Sigmoid colon (tissue), 7 donors: Measurements from ENCODE around the gene TNF. TPM values are rescaled to one million over a fixed set of nuclear protein-coding genes. Genes with fewer than 3 reads are reported as not detected.
A peak's percentile ranks its signal among the peaks of the same experiment; 100 is the strongest.
"Not testable (repeated sequence)": the region's sequence is repeated elsewhere in the genome, so short reads cannot be mapped to it uniquely, and the experiment has no call there.

Experiments used
- DNase-seq: peaks from one replicate; pipeline ENCODE4 v3.0.0-alpha.2; 2019
- H3K27ac ChIP-seq, 4 donors: fragments of 200-600 bp; sonication (generic); one replicate each; pipeline ENCODE4 v1.5.1; 2016 to 2019; ENCODE audit warnings: mild to moderate bottlenecking in 1 of 4
- H3K27me3 ChIP-seq, 3 donors: fragments of 200-600 bp; sonication (generic); one replicate each; pipeline ENCODE4 v1.5.1; 2019; ENCODE audit warnings: mild to moderate bottlenecking in 1 of 3
- H3K36me3 ChIP-seq, 4 donors: fragments of 200-600 bp; sonication (generic); one replicate each; pipeline ENCODE4 v1.5.1; 2016 to 2019
- H3K4me1 ChIP-seq, 4 donors: fragments of 200-600 bp; sonication (generic); one replicate each; pipeline ENCODE4 v1.5.1; 2017 to 2019
- H3K4me3 ChIP-seq, 4 donors: fragments of 200-600 bp; sonication (generic); one replicate each; pipeline ENCODE4 v1.5.1; 2017 to 2019; ENCODE audit warnings: mild to moderate bottlenecking in 2 of 4, moderate library complexity in 1 of 4
- H3K9me3 ChIP-seq, 4 donors: fragments of 200-600 bp in 3 of 4; sonication (generic) in 3 of 4; one replicate each; pipeline versions ENCODE4 v1.5.1 to v1.6.1; 2013 to 2019
- EP300 ChIP-seq, 4 donors: sonication (generic); formaldehyde crosslinking; IDR thresholded peaks; one replicate each; pipeline ENCODE4 v1.6.1; 2017; ENCODE audit warnings: antibody characterized with exemption in 4 of 4
- POLR2A ChIP-seq, 2 donors: fragments of 450-650 bp; IDR thresholded peaks; one replicate each; pipeline ENCODE4 v1.6.1; 2016; ENCODE audit warnings: antibody characterized with exemption in 2 of 2, mild to moderate bottlenecking in 2 of 2, moderate library complexity in 2 of 2
- POLR2AphosphoS5 ChIP-seq, 4 donors: sonication (generic); formaldehyde crosslinking; IDR thresholded peaks; one replicate each; pipeline ENCODE4 v1.6.1; 2017; ENCODE audit warnings: antibody characterized with exemption in 4 of 4
- WGBS, 2 donors: extraction: QIAGEN DNeasy Blood & Tissue Kit; methylation state at CpG; one replicate each; pipeline ENCODE4 v1.1.7; 2013; 5-methylcytosine and 5-hydroxymethylcytosine counted together
- intact Hi-C: fragments of 100-400 bp; cut with DNase I; formaldehyde crosslinking; loops from one replicate; pipeline ENCODE4 v1.15.1; 2023
- polyA plus RNA-seq, 3 donors: library from polyadenylated mRNA; stranded (reverse); fragments of 200-250 nt; gene quantifications; one replicate each; pipeline ENCODE4 v1.2.3, GENCODE V29; 2013
- total RNA-seq, 4 donors: library from RNA; depleted of rRNA; stranded (reverse); fragments of >200 nt; gene quantifications; one replicate each; pipeline ENCODE4 v1.1.0, GENCODE V29; 2016
- TF ChIP-seq, protein P1 (sequence below), 4 experiments: fragments of 450-650 bp in 3 of 4; fragments of 200-600 bp in 1 of 4; IDR thresholded peaks; one replicate each; pipeline ENCODE4 v1.5.1; 2016 to 2019; ENCODE audit warnings: antibody characterized with exemption in 4 of 4, mild to moderate bottlenecking in 3 of 4, moderate library complexity in 2 of 4
- donor health status: healthy with polysubstance abuse.
- donor health status: Bipolar disorder and iron deficiency.
- donor health status: healthy.

The TNF gene
- total and polyA plus RNA-seq, 7 donors, result 0.33 to 2.6 (median 0.76) TPM; not detected in 3

DNA sequence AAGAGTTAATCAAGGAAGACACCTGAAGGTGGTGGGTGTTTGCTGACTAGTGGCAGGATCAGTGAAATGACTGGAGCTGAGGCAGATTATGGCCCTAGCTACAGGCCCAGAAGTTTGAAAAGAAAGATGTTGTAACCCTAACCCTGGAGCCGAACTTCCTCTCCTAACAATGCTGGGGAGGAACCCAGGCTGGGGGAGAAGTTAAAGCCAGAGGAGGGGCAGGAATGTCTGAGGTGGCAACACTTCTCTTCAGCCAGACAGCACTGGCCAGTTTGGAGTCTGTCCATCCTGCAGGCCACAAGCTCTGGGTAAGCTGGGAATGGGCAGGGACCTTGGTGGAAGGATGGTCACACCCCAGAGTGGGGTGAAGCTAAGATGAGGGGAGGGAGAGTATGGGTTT lies 10.6 kb downstream of the TNF start, which contains the start of gene LST1:
TSS of gene LST1 (plus strand) at position 270 of the 400 bp plus-strand sequence. CDS start 1,023 bp downstream, outside the sequence.
- TF ChIP-seq EP300 (IDR thresholded peaks at IDR 0.05) (no peak), POLR2A (IDR thresholded peaks at IDR 0.05) (no peak), POLR2AphosphoS5 (IDR thresholded peaks at IDR 0.05) (no peak)
- TF ChIP-seq, protein P1, sequence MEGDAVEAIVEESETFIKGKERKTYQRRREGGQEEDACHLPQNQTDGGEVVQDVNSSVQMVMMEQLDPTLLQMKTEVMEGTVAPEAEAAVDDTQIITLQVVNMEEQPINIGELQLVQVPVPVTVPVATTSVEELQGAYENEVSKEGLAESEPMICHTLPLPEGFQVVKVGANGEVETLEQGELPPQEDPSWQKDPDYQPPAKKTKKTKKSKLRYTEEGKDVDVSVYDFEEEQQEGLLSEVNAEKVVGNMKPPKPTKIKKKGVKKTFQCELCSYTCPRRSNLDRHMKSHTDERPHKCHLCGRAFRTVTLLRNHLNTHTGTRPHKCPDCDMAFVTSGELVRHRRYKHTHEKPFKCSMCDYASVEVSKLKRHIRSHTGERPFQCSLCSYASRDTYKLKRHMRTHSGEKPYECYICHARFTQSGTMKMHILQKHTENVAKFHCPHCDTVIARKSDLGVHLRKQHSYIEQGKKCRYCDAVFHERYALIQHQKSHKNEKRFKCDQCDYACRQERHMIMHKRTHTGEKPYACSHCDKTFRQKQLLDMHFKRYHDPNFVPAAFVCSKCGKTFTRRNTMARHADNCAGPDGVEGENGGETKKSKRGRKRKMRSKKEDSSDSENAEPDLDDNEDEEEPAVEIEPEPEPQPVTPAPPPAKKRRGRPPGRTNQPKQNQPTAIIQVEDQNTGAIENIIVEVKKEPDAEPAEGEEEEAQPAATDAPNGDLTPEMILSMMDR (IDR thresholded peaks at IDR 0.05), result no peak
- peaks cover 0 to 12% (median 5%) of the 10 kb centered on the region in 3 donors for H3K27me3 ChIP-seq
- H3K4me1 ChIP-seq, result peaks cover 0 to 10% (median 9%) of the 10 kb centered on the region in 4 donors
- intact Hi-C loops, result no loop called here
- WGBS, 2 donors, result 41 to 73% methylated on average over 1 of the region's 1 CpG
- DNase-seq, result no peak
- H3K9me3 ChIP-seq, result no peaks in the 10 kb centered on the region
- no peaks in the 10 kb centered on the region for H3K36me3 ChIP-seq
- peak within 1 kb of the TSS in 1 of 4 donors; percentile 12 for H3K4me3 ChIP-seq
- H3K27ac ChIP-seq, result peak within 1 kb of the TSS in 3 of 4 donors; percentile 14 to 20 (median 20)

DNA sequence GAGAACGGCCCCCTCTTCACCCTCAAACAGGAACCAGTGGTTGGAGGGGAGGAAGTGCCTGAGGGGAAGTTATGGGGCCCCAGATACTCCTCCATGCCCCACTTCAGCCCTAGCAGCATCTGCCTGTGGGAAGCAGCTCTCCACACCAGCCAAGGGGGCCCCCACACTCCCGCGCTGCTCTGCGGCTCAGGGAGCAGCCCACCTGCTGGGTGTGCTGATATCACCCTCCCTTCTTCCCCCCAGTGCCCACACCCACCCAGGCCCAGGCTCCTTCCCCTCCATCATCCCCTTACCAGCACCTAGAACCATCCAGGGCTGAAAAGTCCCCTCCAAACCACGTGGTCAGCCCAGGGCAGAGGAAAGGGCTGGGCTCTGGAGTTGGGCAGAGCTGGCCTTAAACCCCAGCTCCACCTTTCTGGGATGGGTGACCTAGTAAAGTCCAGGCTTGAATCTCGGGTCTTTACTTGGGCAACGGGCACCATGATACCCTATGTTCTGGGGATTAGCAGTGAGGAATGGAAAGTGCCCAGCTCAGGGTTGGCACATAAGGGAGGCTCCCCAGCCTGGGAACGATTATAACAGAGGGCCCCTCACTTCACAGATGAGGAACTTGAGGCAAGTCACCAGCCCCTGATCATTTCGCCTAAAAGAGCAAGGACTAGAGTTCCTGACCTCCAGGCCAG lies 11.4 kb downstream of the TNF start:
- Histone ChIP-seq H3K9me3 (no peaks in the 10 kb centered on the region), H3K27me3 (peaks cover 0 to 12% (median 5%) of the 10 kb centered on the region in 3 donors), H3K4me3 (peak overlapping the region in 1 of 4 donors; percentile 12), H3K27ac (peak overlapping the region in 3 of 4 donors; percentile 14 to 20 (median 20)), H3K4me1 (peaks cover 0 to 6% (median 4%) of the 10 kb centered on the region in 4 donors), H3K36me3 (no peaks in the 10 kb centered on the region)
- 42 to 64% methylated on average over 9 of the region's 9 CpGs for WGBS, 2 donors
- DNase-seq, result no peak
- intact Hi-C loops, result no loop called here
- TF ChIP-seq EP300 (IDR thresholded peaks at IDR 0.05), result no peak
- TF ChIP-seq, protein P1 (IDR thresholded peaks at IDR 0.05), result no peak
- no peak for TF ChIP-seq POLR2AphosphoS5 (IDR thresholded peaks at IDR 0.05)
- TF ChIP-seq POLR2A (IDR thresholded peaks at IDR 0.05), result no peak

DNA sequence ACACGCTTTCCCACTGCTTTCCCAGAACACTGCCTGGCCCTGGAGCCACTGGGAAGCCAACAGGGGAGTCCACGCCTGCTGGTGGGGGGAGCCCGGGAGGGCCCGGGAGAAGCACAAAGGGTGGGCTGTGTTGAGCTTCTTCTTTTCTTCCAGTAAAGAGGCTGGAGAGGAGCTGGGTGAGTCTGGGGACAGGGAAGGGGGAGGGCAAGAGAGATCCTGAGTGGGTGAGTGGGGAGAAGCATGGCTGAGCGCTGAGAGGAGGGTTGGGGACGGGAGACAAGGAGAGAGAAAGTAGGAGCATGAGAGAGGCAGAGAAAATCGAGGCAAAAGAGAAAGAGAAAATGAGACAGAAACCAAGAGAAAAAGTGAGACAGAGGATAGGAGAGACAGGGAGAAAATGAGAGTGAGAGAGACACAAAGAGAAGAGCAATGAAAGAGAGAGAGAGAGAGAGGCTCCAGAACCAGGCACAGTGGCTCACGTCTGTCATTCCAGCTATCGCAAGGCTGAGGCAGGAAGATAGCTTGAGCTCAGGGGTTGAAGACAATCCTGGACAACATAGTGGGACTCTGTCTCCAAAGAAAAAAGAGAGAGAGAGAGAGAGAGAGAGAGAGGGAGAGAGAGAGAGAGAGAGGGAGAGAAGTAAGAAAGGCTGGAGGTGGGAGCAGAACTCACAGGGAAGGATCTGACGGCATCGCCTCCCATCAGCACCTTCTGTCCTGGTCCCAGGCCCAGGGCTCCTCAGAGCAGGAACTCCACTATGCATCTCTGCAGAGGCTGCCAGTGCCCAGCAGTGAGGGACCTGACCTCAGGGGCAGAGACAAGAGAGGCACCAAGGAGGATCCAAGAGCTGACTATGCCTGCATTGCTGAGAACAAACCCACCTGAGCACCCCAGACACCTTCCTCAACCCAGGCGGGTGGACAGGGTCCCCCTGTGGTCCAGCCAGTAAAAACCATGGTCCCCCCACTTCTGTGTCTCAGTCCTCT lies 12.7 kb downstream of the TNF start:
- Histone ChIP-seq H3K9me3 (no peaks in the 10 kb centered on the region), H3K27ac (peak overlapping the region in 1 of 4 donors; percentile 20), H3K4me1 (no peaks in the 10 kb centered on the region), H3K27me3 (peaks cover 0 to 12% (median 5%) of the 10 kb centered on the region in 3 donors), H3K4me3 (peak overlapping the region in 1 of 4 donors; percentile 12), H3K36me3 (no peaks in the 10 kb centered on the region)
- DNase-seq, result no peak
- TF ChIP-seq POLR2AphosphoS5 (IDR thresholded peaks at IDR 0.05) (no peak), POLR2A (IDR thresholded peaks at IDR 0.05) (no peak), EP300 (IDR thresholded peaks at IDR 0.05) (no peak)
- intact Hi-C loops, result no loop called here
- WGBS, 2 donors, result 52 to 69% methylated on average over 12 of the region's 12 CpGs

DNA sequence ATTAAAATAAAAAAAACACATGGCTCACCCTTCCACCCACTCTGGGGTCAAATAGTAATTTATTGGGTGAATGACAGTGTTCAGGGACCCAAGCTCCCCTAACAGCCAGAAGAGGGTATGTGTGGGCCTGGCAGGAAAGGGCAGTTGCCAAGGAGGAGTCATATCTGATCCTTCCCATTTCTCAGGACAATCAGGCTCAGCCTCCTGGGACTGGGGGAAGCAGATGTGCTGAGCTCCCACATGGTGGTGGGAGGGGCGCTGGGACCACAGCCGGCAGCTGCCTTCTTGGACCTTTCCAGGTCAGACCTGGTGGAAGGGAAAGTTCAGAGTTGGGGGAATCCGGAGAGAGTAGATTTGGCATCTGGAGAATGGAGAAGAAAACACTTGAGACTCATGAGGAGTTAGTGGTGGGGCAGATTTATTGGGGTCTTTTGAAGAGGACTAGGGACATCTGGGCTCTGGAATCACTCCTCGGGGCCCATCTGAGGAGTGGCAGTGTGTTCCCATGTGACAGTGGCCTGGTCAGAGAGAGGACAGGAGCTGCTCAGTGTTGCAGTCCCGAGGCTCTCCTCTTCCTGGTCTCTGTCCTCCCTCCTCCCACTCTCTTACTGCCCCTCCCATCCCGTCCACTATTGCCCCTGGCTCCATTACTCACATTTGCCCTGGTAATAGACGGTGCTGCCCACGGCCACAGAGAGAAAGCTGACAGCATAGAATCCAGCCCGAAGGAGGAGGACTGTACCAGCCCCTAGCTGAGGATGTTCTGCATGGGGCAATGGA lies 13.7 kb downstream of the TNF start:
- WGBS, 2 donors, result 58 to 59% methylated on average over 9 of the region's 9 CpGs
- intact Hi-C loops, result no loop called here

GRCh38 chr6:31590691-31591090 lies 15.3 kb downstream of the TNF start:
- H3K27ac ChIP-seq, H3K4me1 ChIP-seq, H3K4me3 ChIP-seq, DNase-seq, intact Hi-C loops, H3K36me3 ChIP-seq, H3K9me3 ChIP-seq: not testable (repeated sequence)
- H3K27me3 ChIP-seq, result peaks cover 0 to 12% (median 5%) of the 10 kb centered on the region in 3 donors
- 83 to 87% methylated on average over 5 of the region's 5 CpGs for WGBS, 2 donors

More for the DNA sequence above, 13.7 kb downstream of the TNF start:
- Histone ChIP-seq H3K27me3 (peaks cover 0 to 12% (median 5%) of the 10 kb centered on the region in 3 donors), H3K36me3 (no peaks in the 10 kb centered on the region), H3K4me1 (no peaks in the 10 kb centered on the region), H3K4me3 (no peak overlapping the region), H3K9me3 (no peaks in the 10 kb centered on the region), H3K27ac (no peak overlapping the region)
- TF ChIP-seq, protein P1 (IDR thresholded peaks at IDR 0.05), result no peak
- TF ChIP-seq POLR2AphosphoS5 (IDR thresholded peaks at IDR 0.05) (no peak), POLR2A (IDR thresholded peaks at IDR 0.05) (no peak), EP300 (IDR thresholded peaks at IDR 0.05) (no peak)
- no peak for DNase-seq
